ENCODE results near the gene PTPN14. TPM values are rescaled to one million over a fixed set of nuclear protein-coding genes. Genes with fewer than 3 reads are reported as not detected.
"Not testable (repeated sequence)": the region's sequence is repeated elsewhere in the genome, so short reads cannot be mapped to it uniquely, and the experiment has no call there.

Gene PTPN14
- total and polyA plus RNA-seq, 2 donors from 2014 or later, result 5.1 to 87.2 TPM

GRCh38 chr1:214397497-214397896, 153.9 kb downstream of the PTPN14 start:
- DNase-seq (peak in 2 of 5 donors; percentile 51 to 62), FAIRE-seq (no peak)
- no peak for TF ChIP-seq CTCF (IDR thresholded peaks at IDR 0.05; ENCODE audit: borderline replicate concordance, extremely low read depth, insufficient read depth)
- no peak overlapping the region for H3K9ac ChIP-seq (ENCODE audit: low read length in 3 of 3)
- H3K4me3 ChIP-seq (ENCODE audit: low read length in 3 of 3), result no peak overlapping the region
- peaks cover 0 to 5% (median 0%) of the 10 kb centered on the region in 3 donors for H3K4me1 ChIP-seq (ENCODE audit: control insufficient read depth in 2 of 3, insufficient read depth in 2 of 3, low read depth in 1 of 3, low read length in 3 of 3)
- H3K27me3 ChIP-seq (ENCODE audit: control insufficient read depth, insufficient read depth, low read length), result no peaks in the 10 kb centered on the region
- no peak overlapping the region for H3K27ac ChIP-seq (ENCODE audit: low read depth in 2 of 2, low read length in 2 of 2)
- H3K36me3 ChIP-seq (ENCODE audit: control insufficient read depth in 2 of 3, insufficient read depth in 3 of 3, low read length in 3 of 3), result peaks cover 0 to 27% (median 15%) of the 10 kb centered on the region in 3 donors
- intact Hi-C loops (cut with DNase I), result no loop called here
- no peaks in the 10 kb centered on the region for H3K9me3 ChIP-seq (ENCODE audit: control insufficient read depth in 2 of 3, insufficient read depth in 1 of 3, low read length in 3 of 3)

DNA sequence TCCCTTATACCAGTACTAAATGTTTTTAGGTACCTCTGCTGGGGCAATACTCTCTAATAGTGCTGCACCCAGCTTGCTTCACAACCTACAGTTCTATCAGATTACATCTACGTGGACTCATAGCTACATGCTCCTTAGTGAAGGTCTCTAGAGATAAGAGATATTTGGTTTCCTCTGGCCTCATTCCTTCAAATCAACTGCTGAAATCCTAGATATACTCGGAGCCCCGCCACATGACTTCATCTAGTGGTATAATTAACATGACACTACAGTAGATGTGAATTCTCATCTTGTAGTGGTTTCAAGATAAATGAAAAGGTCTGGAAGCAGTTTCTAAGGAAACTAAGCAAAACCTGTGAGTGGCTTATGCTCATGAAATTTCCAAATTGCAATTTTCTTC, 155.1 kb downstream of the PTPN14 start:
- Histone ChIP-seq H3K27ac (ENCODE audit: low read depth in 2 of 2, low read length in 2 of 2) (no peak overlapping the region), H3K9me3 (ENCODE audit: control insufficient read depth in 2 of 3, insufficient read depth in 1 of 3, low read length in 3 of 3) (no peaks in the 10 kb centered on the region), H3K4me1 (ENCODE audit: control insufficient read depth in 2 of 3, insufficient read depth in 2 of 3, low read depth in 1 of 3, low read length in 3 of 3) (peaks cover 0 to 3% (median 0%) of the 10 kb centered on the region in 3 donors), H3K9ac (ENCODE audit: low read length in 3 of 3) (no peak overlapping the region), H3K4me3 (ENCODE audit: low read length in 3 of 3) (no peak overlapping the region), H3K36me3 (ENCODE audit: control insufficient read depth in 2 of 3, insufficient read depth in 3 of 3, low read length in 3 of 3) (peaks cover 0 to 27% (median 19%) of the 10 kb centered on the region in 3 donors), H3K27me3 (ENCODE audit: control insufficient read depth, insufficient read depth, low read length) (no peaks in the 10 kb centered on the region)
- intact Hi-C loops (cut with DNase I), result no loop called here
- DNase-seq, result no peak
- no peak for TF ChIP-seq CTCF (IDR thresholded peaks at IDR 0.05; ENCODE audit: borderline replicate concordance, extremely low read depth, insufficient read depth)
- no peak for FAIRE-seq

- H3K9ac ChIP-seq (ENCODE audit: low read length in 3 of 3); intact Hi-C loops (cut with DNase I); FAIRE-seq; H3K9me3 ChIP-seq (ENCODE audit: control insufficient read depth in 2 of 3, insufficient read depth in 1 of 3, low read length in 3 of 3); H3K27ac ChIP-seq (ENCODE audit: low read depth in 2 of 2, low read length in 2 of 2); DNase-seq; H3K27me3 ChIP-seq (ENCODE audit: control insufficient read depth, insufficient read depth, low read length); H3K4me1 ChIP-seq (ENCODE audit: control insufficient read depth in 2 of 3, insufficient read depth in 2 of 3, low read depth in 1 of 3, low read length in 3 of 3); H3K4me3 ChIP-seq (ENCODE audit: low read length in 3 of 3): not testable (repeated sequence)
- H3K36me3 ChIP-seq (ENCODE audit: control insufficient read depth in 2 of 3, insufficient read depth in 3 of 3, low read length in 3 of 3), result peaks cover 0 to 35% (median 19%) of the 10 kb centered on the region in 3 donors
Observed at GRCh38 chr1:214394569-214394968, 156.8 kb downstream of the PTPN14 start.

- H3K9ac ChIP-seq (ENCODE audit: low read length in 3 of 3), result no peak overlapping the region
- intact Hi-C loops (cut with DNase I), result no loop called here
- H3K4me3 ChIP-seq (ENCODE audit: low read length in 3 of 3), result no peak overlapping the region
- H3K27me3 ChIP-seq (ENCODE audit: control insufficient read depth, insufficient read depth, low read length), result no peaks in the 10 kb centered on the region
- peaks cover 0 to 35% (median 19%) of the 10 kb centered on the region in 3 donors for H3K36me3 ChIP-seq (ENCODE audit: control insufficient read depth in 2 of 3, insufficient read depth in 3 of 3, low read length in 3 of 3)
- H3K4me1 ChIP-seq (ENCODE audit: control insufficient read depth in 2 of 3, insufficient read depth in 2 of 3, low read depth in 1 of 3, low read length in 3 of 3), result peaks cover 0 to 3% (median 0%) of the 10 kb centered on the region in 3 donors
- FAIRE-seq (no peak), DNase-seq (peak in 1 of 5 donors; percentile 13)
- H3K27ac ChIP-seq (ENCODE audit: low read depth in 2 of 2, low read length in 2 of 2), result no peak overlapping the region
- H3K9me3 ChIP-seq (ENCODE audit: control insufficient read depth in 2 of 3, insufficient read depth in 1 of 3, low read length in 3 of 3), result no peaks in the 10 kb centered on the region
- TF ChIP-seq CTCF (IDR thresholded peaks at IDR 0.05; ENCODE audit: borderline replicate concordance, extremely low read depth, insufficient read depth), result no peak
Observed at GRCh38 chr1:214393086-214393485, 158.3 kb downstream of the PTPN14 start.

Measured in kidney (tissue), 14 donors.